ENCODE measurements around the gene STIM1.
"Not testable (repeated sequence)": the region's sequence is repeated elsewhere in the genome, so short reads cannot be mapped to it uniquely, and the experiment has no call there.

The STIM1 gene

DNA sequence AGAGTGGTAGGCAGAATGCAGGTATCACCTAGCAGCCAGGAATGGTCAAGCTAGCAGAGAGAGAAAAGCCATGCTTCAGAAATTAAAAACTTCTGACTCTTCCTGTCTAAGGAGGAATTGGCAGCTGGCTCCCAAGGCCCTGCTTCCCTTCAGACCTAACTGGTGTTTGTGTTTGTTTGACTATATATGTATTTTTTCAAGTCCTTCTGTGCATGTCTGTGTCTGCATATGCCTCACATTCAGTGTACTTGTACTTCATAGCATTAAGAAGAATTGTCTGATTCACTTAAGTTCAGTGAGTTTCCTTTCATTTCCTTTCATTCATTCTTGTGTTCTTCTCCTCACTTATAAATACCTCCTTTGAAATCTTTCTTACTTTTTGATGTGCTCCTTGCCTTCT is 130.2 kb downstream of the STIM1 start:
- no peak for DNase-seq

DNA sequence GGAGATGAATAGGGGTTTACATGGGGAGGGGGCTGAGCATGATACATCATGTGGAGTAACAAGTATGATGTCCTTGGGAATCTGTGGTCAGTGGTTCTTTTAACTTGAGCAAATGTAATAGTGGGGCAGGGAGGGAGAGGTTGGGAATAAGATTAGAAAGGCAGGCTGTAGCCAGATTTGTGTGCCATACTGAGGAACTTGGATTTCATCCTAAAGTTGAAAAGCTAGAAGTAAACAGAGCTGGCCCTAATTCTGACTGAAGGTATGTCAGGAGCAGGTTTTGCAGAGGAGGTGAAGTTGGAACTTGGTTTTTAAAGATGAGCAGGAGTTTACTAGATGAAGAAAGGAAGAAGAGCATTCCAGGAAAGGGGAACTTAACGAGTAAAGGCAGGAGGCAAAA is 130.8 kb downstream of the STIM1 start:
- peak in 3 of 4 experiments; percentile 5 to 28 (median 9) for DNase-seq

DNA sequence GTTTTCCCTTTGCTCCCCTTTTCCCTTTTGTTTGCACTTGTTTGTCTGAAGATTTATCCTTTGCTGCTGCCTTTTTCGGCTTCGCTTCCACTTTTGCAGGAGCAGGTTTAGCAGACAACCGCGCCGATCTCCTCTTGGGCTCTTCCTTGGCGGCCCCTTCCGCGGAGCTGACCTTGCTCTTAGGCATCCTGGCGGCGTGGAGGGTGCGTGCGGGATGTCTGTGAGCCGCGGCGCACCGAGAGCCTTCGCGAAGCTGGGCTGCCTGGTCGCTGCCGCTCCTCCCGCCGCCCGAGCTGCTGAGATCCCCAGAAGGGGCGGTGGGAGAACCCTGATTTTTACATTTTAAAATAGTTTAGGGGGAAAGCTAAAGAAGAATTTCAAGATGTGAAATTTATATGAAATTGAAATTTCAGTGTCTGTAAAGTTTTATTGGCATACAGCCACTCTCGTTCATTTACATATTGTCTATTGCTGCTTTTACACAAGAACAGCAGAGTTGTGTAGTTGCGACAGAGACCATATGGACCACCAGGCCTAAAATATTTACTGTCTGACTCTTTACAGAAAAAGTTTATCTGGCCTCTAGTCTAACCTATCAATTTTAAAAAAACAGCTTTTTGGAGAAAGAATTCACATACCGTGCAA is 133.9 kb downstream of the STIM1 start:
- no peak for DNase-seq

DNA sequence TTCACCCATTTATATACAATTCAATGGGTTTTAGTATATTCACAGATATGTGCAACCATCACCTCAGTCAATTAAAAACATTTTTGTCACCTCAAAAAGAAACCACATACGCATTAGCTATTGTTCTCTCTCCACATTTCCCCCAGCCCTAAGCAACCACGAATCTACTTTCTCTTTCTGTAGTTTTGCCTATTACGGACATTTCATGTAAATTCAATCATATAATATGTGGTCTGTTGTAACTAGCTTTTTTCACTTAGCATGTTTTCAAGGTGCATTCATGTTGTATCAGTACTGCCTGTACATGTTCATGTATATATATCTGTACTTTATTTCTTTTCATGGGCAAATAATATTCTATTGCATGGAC is 134.4 kb downstream of the STIM1 start:
- no peak for DNase-seq

DNA sequence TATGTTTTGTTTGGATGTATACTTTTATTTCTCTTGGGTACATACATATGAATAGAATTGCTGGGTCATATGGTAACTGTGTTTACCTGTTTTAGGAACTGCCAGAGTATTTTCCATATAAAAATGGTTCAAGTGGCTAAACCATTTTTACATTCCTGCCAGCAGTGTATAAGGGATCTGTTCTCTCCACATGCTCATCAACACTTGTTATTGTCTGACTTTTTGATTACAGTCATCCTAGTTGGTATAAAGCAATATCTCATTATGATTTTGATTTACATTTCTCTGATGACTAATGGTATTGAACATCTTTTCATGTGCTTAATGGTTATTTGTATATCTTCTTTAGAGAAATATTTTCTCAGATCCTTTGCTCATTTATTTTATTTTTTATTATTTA is 134.9 kb downstream of the STIM1 start:
- DNase-seq = no peak

DNA sequence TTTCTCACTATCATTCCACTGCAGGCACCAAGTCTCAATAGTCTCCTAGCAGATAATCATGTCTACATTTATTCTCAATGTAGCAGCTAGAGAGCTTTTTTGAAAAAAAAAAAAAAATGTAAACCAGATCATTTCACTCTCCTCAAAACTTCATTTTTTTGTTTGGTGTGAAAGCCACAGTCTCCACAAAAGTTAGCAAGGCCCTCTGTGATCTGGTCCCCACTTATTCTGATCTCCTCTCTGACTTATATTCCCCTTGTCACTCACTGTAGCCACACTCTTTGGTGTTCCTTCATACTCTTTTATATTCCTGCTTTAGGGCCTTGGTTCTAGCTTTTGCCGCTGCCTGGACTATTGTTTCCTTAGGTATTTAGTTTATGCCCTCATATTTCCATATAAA is 137.5 kb downstream of the STIM1 start:
- no peak for DNase-seq

DNA sequence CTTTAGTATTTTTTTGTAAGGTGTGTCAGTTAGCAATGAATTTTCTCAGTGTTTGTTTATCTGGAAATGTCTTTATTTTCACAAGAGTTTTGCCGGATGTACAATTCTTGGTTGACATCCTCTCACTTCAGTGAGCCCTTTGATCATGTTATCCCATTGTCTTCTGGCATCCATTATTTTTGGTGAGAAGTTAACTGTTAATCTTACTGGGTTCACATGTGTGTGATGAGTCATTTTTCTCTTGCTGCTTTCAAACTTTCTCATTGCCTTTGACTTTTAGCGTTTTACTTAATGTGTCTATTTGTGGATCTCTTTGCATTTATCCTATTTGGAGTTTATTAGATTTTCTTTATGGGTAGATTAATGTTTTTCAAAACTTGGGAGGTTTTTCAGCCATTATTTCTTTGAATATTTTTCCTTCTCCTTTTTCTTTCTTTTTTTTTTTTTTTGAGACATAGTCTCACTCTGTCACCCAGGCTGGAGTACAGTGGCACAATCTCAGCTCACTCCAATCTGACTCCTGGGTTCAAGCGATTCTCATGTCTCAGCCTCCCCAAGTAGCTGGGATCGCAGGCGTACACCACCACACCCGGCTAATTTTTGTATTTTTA is 138.7 kb downstream of the STIM1 start:
- peak in 1 of 4 experiments; percentile 10 for DNase-seq

DNA sequence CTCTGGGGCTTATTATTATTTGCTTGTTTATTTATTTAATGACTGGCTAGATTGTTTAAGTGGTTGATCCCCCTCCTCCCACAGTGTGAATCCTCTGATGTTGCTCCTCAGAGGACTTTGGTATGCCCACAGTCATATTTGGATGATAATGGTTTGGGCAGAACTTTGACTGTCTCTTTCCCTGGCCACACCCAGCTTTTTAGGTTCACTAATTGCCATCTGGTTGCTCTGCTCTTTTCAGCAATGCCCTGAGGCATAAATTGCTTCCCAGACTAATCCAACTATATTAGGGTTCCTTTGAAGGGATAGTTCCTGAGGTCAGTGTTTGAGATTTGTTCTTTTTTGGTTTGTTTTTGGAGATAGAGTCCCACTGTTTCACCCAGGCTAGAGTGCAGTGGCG is 139.8 kb downstream of the STIM1 start:
- no peak for DNase-seq

DNA sequence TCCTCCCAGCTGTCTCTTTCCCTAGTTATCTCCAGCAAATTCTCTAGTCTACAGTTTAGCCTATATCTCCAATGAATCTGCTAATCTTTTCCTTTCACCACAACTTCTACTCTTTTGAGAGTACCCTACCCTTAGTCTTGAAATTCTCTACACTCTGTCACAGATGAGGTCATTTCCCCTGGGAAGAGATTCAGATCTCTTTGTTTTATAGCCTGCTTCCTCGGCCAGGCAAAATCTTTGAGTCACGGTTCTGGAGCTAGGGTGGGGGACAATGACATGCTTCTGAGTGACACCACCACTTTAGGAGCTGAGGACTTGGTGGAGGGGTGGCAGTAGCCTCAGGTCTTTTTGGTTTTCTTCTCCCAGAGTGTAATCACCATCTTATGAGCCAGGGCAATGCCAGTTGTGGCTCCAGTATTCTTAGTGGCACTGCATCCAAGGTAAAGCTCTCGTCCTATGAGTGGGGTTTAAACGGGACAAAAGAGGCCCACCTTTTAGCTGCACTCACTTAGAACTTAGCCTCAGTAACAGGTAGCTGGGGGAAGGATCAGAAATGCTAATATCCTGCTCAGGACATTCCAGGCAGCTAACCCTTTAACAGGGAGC is 140.6 kb downstream of the STIM1 start:
- peak in 2 of 4 experiments; percentile 9 to 13 for DNase-seq

DNA sequence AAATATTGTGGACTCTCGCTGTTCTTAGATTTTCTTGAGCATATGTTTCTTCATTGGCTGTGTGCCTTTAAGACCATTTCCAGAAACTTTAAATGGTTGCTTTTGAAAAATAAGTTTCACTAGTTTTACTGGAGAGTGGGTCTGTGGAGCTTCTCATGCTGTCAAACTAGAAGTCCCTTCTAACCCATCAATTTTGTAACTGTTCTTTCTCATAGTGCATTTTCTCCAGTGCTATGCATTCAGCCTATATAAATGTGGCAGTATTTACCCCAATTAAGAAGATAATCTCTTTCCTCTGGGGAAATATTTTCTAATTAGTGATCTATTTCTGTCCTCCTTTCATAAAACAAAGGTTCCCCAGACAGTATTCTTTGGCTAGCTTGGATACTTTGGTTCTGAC is 141.2 kb downstream of the STIM1 start:
- DNase-seq = no peak

DNA sequence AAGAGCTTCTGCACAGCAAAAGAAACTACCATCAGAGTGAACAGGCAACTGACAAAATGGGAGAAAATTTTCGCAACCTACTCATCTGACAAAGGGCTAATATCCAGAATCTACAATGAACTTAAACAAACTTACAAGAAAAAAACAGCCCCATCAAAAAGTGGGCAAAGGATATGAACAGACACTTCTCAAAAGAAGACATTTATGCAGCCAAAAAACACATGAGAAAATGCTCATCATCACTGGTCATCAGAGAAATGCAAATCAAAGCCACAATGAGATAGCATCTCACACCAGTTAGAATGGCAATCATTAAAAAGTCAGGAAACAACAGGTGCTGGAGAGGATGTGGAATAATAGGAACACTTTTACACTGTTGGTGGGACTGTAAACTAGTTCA is 149.3 kb downstream of the STIM1 start:
- DNase-seq = not testable (repeated sequence)

DNA sequence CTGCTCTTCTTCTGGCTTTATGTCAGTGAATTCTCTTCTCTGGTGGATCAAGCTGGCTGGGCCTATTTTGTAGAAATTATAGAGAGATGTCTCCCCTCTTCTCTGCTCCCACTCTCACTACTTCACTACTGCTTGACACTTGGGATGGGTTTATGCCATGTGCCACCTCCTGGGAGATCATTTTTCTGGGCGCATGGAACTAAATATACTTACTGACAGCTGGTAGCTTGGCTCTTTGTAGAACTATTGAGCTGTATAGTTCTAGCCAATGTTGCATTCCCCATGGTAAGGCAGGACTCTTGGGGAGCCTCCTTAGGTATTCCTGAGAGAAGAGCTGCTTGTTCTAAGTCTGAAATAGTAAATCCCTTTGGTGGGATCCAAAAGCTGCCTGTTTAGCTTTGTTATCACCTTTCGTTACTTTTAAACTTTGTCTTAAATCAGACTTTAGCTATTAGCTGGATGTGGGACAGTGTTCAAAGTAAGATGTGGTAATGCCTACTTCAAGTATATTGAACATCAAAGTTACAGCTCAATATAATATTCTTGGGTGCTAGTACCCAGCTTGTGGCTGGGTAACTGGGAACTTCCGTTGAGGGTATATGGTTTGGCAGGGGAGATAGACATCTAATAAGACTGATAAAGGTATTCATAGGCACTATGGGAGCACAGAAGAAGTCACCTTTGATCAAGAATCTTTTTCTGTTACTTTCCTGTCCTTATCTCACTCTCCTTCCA is 151.6 kb downstream of the STIM1 start:
- DNase-seq = no peak

DNA sequence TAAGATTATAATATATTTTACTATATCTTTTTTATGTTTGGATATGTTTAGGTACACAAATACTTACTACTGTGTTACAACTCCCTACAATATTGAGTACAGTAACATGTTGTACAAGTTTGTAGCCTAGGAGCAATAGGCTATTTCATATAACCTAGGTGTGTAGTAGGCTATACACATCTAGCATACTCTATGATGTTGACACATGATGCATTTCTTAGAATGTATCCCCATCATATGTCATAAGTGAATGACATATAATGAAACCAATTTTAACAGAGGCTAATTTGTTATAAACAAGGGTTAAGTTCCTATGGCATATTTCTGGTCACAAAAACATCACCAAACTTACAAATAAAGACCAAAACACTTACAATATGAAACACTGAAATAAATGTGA is 152.7 kb downstream of the STIM1 start:
- no peak for DNase-seq

DNA sequence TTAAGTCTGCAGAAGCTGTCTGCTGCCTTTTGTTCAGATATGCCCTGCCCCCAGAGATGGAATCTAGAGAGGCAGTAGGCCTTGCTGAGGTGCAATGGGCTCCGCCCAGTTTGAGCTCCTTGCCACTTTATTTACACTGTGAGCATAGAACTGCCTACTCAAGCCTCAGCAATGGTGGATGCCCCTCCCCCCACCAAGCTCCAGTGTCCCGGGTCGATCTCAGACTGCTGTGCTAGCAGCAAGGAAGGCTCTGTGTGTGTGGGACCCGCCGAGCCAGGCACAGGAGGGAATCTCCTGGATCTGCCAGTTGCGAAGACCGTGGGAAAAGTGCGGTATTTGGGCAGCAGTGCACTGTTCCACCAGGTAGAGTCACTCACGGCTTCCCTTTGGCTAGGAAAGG is 161.1 kb downstream of the STIM1 start:
- DNase-seq = not testable (repeated sequence)

DNA sequence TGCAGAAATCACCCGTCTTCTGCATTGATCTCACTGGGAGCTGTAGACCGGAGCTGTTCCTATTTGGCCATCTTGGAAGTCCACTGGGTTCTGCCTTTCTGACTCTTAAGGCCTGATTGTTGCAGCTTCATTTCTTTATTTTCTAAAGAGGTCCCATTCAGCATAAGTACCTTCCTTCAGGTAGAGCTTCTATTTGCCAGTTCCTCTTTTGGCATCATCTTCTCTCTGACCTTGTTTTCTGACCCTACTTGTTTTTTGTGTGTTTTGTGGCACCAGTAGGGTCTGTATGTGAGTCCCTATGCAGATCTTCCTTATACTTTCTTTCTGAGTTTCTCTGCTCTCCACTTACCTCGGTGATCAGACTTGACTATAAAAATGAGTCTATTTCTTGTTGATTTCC is 161.7 kb downstream of the STIM1 start:
- DNase-seq = no peak

DNA sequence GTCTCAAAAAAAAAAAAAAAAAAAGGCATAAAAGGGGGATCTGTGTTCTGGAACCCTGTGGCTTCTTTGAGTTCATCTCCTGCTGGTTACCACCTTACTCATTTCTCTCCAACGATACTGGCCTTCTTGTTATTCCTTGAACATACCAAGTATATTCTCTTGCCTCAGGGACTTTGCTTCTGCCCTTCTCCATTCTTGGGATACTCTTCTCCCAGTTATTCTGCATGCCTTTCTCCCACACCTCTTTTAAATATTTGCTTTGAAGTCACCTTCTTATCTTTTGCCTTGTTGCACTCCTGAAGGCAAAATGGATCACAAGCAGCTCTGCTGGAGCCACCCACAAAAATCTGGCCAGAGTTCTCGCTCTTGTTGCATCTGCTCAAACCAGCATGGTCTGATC is 163.2 kb downstream of the STIM1 start:
- DNase-seq = no peak

DNA sequence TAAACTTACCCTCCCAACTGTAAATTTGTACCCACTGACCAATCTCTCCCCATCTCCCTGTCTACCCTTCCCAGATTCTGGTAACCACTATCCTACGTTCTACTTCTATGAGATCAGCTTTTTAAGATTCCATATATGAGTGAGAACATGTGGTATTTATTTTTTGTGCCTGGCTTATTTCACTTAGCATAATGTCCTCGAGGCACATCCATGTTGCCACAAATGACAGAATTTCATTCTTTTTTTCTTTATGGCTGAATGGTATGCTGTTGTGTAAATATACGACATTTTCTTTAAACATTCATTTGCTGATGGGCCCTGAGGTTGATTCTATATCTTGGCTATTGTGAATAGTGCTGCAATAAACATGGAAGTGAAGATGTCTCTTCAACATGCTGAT is 164.4 kb downstream of the STIM1 start:
- DNase-seq = no peak

DNA sequence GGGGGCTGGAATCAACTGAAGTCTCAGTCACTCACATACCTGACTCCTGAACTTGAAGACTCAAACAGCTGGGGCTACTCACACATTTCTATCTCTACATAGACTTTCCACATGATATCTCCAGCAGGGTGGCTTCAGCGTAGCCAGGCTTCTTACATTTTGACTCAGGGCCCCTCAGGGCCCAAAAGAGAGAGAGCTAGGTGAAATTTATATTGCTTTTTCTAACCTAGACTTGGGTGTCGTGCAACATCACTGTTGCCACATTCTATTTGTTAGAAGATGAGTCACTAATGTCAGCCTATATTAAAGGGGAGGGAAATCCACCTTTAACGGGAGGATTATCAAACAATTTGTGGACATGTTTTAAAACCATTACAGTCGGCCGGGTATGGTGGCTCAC is 167.2 kb downstream of the STIM1 start:
- DNase-seq = no peak

DNA sequence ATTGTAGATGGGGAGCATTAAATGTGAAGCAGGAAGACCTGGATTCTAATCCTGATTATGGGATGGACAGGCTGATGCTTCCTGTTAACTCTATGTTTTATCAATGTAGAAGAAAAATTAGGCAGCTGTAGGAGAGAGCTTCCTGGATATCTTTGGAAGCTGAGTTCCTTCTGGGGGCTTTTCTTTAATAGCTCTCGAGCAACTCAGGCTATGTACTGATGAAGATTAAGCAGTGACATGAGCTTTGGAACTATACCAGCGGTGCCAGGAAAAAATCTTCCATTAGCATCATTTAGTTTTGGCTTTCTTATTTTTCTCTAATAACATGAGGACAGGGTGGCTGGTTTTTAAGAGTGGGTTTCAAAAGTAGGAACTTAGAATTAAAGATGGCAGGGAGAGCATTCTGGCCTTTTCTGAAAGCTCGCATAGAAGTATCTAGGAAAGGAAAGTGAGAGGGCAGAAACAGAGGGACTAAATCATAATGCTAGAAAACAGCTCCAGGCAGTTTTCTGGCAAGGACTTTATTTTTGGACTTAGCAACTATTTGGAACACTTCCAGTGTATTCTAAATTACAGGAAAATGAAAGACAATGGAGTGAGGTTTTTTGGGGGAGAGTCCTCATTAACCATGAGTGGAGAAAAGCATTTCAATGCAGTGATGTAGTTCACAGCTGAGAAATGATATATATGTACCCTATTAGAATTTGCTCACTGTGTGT is 169.9 kb downstream of the STIM1 start:
- no peak for DNase-seq

DNA sequence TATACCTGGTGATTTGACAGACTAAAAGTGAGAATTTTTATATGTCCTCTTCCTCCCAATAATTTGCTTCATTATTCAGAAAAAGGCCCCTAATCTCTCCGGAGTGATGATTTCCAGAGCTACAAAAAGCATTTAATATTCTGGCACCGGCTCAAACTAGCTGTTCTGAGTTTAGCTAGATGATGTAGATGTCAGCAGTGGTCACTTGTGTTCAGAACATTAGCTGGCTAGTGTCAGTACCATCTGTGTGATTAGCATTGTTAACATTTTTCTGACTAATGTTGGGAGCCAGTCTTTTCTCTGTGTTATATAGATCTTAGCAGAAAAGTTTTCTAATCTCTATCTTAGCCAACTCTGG is 170.5 kb downstream of the STIM1 start:
- no peak for DNase-seq

DNA sequence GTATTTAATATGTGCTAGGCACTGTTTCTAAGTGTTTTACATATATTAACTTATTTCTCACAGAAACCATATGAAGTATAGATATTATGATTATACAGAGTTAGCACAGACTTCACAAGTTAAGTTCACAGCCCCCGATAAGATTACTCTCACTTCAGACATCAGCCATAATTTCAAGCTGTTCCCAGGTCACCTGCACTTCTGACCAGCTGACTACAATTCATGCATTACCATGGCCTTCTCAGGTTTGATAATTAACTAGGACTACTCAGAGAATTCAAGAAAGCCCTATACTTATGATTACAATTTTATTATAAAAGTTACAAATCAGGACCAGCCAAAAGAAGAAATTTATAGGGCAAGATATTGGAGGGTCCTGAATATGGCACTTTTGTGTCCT is 170.9 kb downstream of the STIM1 start:
- DNase-seq = no peak

DNA sequence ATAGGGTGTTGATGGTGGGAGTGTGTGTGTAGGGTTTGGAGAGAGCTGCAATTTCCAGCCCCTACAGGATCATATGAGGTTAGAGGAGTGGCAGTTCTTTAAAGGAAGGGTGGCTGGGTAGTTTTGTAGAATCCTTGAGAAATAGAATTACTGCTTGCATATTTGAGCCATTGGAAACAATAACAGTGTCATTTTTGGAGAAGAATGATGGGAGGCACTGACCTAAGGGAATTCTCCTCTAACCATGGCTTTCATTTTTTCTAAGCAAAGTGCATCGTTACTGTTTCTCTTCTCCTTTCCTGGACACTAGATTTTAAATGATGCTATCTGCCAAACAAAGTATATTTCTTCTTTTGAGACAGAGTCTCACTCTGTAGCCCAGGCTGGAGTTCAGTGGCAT is 172.3 kb downstream of the STIM1 start:
- no peak for DNase-seq

DNA sequence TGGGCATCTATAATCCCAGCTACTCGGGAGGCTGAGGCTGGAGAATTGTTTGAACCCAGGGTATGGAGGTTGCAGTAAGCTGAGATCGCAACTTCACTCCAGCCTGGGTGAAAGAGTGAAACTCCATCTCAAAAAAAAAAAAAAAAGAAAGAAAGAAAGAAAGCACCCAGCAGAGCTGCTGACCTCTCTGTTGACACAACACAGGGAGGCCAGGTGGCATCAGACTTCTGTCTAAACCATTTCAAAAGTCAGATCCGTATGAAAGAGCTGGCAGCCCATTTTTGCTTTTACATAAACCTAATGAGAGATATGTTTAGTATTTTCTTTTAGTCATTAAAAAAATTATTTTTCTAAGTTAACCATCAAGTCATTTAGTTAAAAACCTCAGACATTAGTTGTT is 174.7 kb downstream of the STIM1 start:
- no peak for DNase-seq
